ENCODE results near the gene IER3IP1. TPM values are rescaled to one million over a fixed set of nuclear protein-coding genes. Genes with fewer than 3 reads are reported as not detected.
A peak's percentile ranks its signal among the peaks of the same experiment; 100 is the strongest.

IER3IP1 gene
- total and polyA plus RNA-seq, 2 of the 13 experiments (the other 11 are each of a cell fraction or from before 2014, with no cell fraction given) = 18.7 to 26.1 TPM

GRCh38 chr18:47175898-47176575, at the start of gene IER3IP1 (continued):
- TF ChIP-seq ZNF121 (CRISPR knock-in tag; IDR thresholded peaks at IDR 0.05) (peak; percentile 21; the same call in 1 of the 2 replicates), ZNF350 (CRISPR knock-in tag; IDR thresholded peaks at IDR 0.05; ENCODE audit: borderline replicate concordance, low read depth) (peak; percentile 37; the same call in 1 of the 2 replicates), ZNF724P (CRISPR knock-in tag; IDR thresholded peaks at IDR 0.05; ENCODE audit: borderline replicate concordance) (peak; percentile 62; the same call in 1 of the 2 replicates), RORA (CRISPR knock-in tag; IDR thresholded peaks at IDR 0.05) (no peak), ZNF235 (CRISPR knock-in tag; IDR thresholded peaks at IDR 0.05; ENCODE audit: borderline replicate concordance) (peak; percentile 32; the same call in 1 of the 2 replicates), ZNF337 (CRISPR knock-in tag; IDR thresholded peaks at IDR 0.05; ENCODE audit: borderline replicate concordance, low read depth) (0 out of 2 replicates have a peak, but pooled peaks have one; percentile 62), NPAS2 (CRISPR knock-in tag; IDR thresholded peaks at IDR 0.05; ENCODE audit: borderline replicate concordance) (no peak), ZNF256 (CRISPR knock-in tag; conservative IDR thresholded peaks at IDR 0.05) (peak; percentile 74; the same call in 1 of the 2 replicates), KDM3A (CRISPR knock-in tag; IDR thresholded peaks at IDR 0.05; ENCODE audit: low read depth) (peak; percentile 68; the same call in 1 of the 2 replicates), TGIF2 (CRISPR knock-in tag; IDR thresholded peaks at IDR 0.05) (0 out of 2 replicates have a peak, but pooled peaks have one; percentile 52), SMC3 (IDR thresholded peaks at IDR 0.05; ENCODE audit: low read length) (no peak), SOX5 (CRISPR knock-in tag; IDR thresholded peaks at IDR 0.05; ENCODE audit: borderline replicate concordance) (peak; percentile 26; the same call in 1 of the 2 replicates), KDM5B (CRISPR knock-in tag; IDR thresholded peaks at IDR 0.05; ENCODE audit: borderline replicate concordance) (peak; percentile 72; the same call in 1 of the 2 replicates), DPF2 (CRISPR knock-in tag; IDR thresholded peaks at IDR 0.05; ENCODE audit: borderline replicate concordance, low read depth) (peak; percentile 30; the same call in 1 of the 2 replicates), ZNF207 (IDR thresholded peaks at IDR 0.05; ENCODE audit: borderline replicate concordance) (no peak), CEBPB (IDR thresholded peaks at IDR 0.05; ENCODE audit: borderline replicate concordance, low read depth, low read length) (peak; percentile 81), ZNF34 (CRISPR knock-in tag; IDR thresholded peaks at IDR 0.05; ENCODE audit: borderline replicate concordance) (0 out of 2 replicates have a peak, but pooled peaks have one; percentile 44), MXD1 (CRISPR knock-in tag; IDR thresholded peaks at IDR 0.05) (peak; percentile 86), ZNF296 (CRISPR knock-in tag; conservative IDR thresholded peaks at IDR 0.05) (peak; percentile 65; the same call in 1 of the 2 replicates), ZNF567 (CRISPR knock-in tag; IDR thresholded peaks at IDR 0.05; ENCODE audit: borderline replicate concordance) (no peak), SNAI1 (CRISPR knock-in tag; IDR thresholded peaks at IDR 0.05; ENCODE audit: borderline replicate concordance) (0 out of 2 replicates have a peak, but pooled peaks have one; percentile 65), HNRNPH1 (optimal IDR thresholded peaks at IDR 0.05; ENCODE audit: low read depth, low read length) (no peak), TFE3 (CRISPR knock-in tag; IDR thresholded peaks at IDR 0.05) (0 out of 2 replicates have a peak, but pooled peaks have one; percentile 31), ZNF615 (CRISPR knock-in tag; IDR thresholded peaks at IDR 0.05; ENCODE audit: borderline replicate concordance) (no peak), KAT2B (IDR thresholded peaks at IDR 0.05; ENCODE audit: borderline replicate concordance, low read depth, low read length) (no peak), ZMYM4 (CRISPR knock-in tag; IDR thresholded peaks at IDR 0.05) (peak; percentile 96), FOXC1 (CRISPR knock-in tag; IDR thresholded peaks at IDR 0.05; ENCODE audit: borderline replicate concordance) (peak; percentile 10; the same call in 1 of the 2 replicates)
- TF ChIP-seq, protein P1, sequence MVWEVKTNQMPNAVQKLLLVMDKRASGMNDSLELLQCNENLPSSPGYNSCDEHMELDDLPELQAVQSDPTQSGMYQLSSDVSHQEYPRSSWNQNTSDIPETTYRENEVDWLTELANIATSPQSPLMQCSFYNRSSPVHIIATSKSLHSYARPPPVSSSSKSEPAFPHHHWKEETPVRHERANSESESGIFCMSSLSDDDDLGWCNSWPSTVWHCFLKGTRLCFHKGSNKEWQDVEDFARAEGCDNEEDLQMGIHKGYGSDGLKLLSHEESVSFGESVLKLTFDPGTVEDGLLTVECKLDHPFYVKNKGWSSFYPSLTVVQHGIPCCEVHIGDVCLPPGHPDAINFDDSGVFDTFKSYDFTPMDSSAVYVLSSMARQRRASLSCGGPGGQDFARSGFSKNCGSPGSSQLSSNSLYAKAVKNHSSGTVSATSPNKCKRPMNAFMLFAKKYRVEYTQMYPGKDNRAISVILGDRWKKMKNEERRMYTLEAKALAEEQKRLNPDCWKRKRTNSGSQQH (CRISPR knock-in tag; IDR thresholded peaks at IDR 0.05; ENCODE audit: low read depth) = peak; percentile 73; the same call in 1 of the 2 replicates
